HG02870 (cell line): ENCODE measurements around the gene KIRREL3.

ENCODE experiments used
- ATAC-seq: cut with Tn5 transposase; IDR thresholded peaks from one replicate; pipeline ENCODE4 v1.9.1; 2021; ENCODE audit warnings: mild to moderate bottlenecking, moderate library complexity; ENCODE audit not compliant: unreplicated experiment

The KIRREL3 gene

GRCh38 chr11:126747315-126747714 is 253.3 kb downstream of the KIRREL3 start:
- ATAC-seq: no peak

- ATAC-seq: no peak
Measured at GRCh38 chr11:126746443-126746842, 254.1 kb downstream of the KIRREL3 start.

GRCh38 chr11:126744699-126745098 is 255.9 kb downstream of the KIRREL3 start:
- ATAC-seq: no peak

- no peak for ATAC-seq
Measured at GRCh38 chr11:126743628-126744027, 256.9 kb downstream of the KIRREL3 start.

GRCh38 chr11:126742582-126742981 is 258.0 kb downstream of the KIRREL3 start:
- ATAC-seq: no peak

- no peak for ATAC-seq
Measured at GRCh38 chr11:126740846-126741245, 259.7 kb downstream of the KIRREL3 start.

- no peak for ATAC-seq
Measured at GRCh38 chr11:126739499-126740145, 260.9 kb downstream of the KIRREL3 start.

- no peak for ATAC-seq
Measured at GRCh38 chr11:126738295-126739031, 262.1 kb downstream of the KIRREL3 start.

- ATAC-seq: no peak
Measured at GRCh38 chr11:126736682-126737572, 263.6 kb downstream of the KIRREL3 start.

GRCh38 chr11:126734752-126735151 is 265.8 kb downstream of the KIRREL3 start:
- no peak for ATAC-seq

- ATAC-seq: no peak
Measured at GRCh38 chr11:126733685-126734084, 266.9 kb downstream of the KIRREL3 start.

GRCh38 chr11:126732981-126733380 is 267.6 kb downstream of the KIRREL3 start:
- ATAC-seq: peak; percentile 82

GRCh38 chr11:126731576-126732142 is 268.9 kb downstream of the KIRREL3 start:
- no peak for ATAC-seq

- ATAC-seq: no peak
Measured at GRCh38 chr11:126727381-126727780, 273.2 kb downstream of the KIRREL3 start.

GRCh38 chr11:126725521-126725920 is 275.0 kb downstream of the KIRREL3 start:
- ATAC-seq: no peak

- ATAC-seq: no peak
Measured at GRCh38 chr11:126725043-126725442, 275.5 kb downstream of the KIRREL3 start.

- no peak for ATAC-seq
Measured at GRCh38 chr11:126723665-126724045, 276.9 kb downstream of the KIRREL3 start.

GRCh38 chr11:126722956-126723664 is 277.5 kb downstream of the KIRREL3 start:
- no peak for ATAC-seq

GRCh38 chr11:126722006-126722736 is 278.4 kb downstream of the KIRREL3 start:
- no peak for ATAC-seq
